ENCODE data around the gene SPATS2L. TPM values are rescaled to one million over a fixed set of nuclear protein-coding genes. Genes with fewer than 3 reads are reported as not detected.

The SPATS2L gene
- total RNA-seq, 3 donors from 2014 or later: 61.3 to 67.5 (median 64.5) TPM

DNA sequence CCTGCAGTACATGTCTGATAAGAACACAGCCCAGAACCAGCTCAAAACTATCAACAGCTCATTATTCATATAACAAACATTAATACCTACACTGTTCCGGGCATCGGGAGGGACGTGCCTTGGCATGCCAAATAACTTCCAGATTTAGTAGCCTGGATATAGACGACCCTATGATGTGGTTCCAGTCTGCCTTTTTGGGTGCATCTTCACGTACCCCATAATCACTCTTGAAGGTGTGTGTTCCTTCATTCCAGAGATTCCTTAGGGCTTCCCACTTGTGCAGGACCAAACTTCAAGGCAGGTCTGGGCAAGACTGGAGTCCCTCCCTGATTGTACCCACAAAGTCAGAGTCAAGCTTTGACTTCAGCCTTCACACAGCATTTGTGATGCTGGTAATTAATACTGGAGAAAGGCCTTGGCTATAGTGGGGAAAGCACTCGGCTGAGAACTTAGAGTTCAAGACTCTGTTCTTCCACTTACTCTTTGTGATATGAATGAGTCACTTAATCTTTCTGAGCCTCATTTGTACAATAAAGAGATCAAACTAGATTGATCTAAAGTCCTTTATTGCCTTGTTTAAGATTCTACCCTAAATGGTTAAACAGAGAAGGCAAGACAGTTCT is 27.7 kb upstream of the SPATS2L start:
- no peak for DNase-seq (ENCODE audit: low spot score in 2 of 2)
- no peaks in the 10 kb centered on the region for H3K4me1 ChIP-seq
- intact Hi-C loops (cut with DNase I; ENCODE audit: low total_unique reads): no loop called here

DNA sequence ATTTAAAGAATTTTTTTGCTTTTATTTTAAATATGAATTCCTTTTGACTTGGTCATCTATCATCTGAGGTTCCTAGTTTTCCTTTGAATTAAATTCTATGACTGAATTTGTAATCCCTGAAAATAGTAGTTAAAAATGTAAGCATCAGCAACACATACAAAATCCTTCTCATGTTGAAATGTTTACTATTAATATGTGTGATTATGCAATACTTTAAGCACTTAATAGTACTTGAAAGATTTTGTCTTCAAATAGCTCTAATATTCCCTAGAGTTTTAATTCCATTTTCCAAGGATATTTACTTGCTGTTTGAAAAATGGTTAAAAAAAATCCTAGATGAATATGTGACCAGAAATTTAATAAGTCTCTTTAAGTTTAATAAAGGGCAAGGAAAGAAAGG is 26.6 kb upstream of the SPATS2L start:
- intact Hi-C loops (cut with DNase I; ENCODE audit: low total_unique reads): no loop called here
- H3K4me1 ChIP-seq: no peaks in the 10 kb centered on the region
- H3K36me3 ChIP-seq: no peaks in the 10 kb centered on the region
- TF ChIP-seq POLR2A (IDR thresholded peaks at IDR 0.05): no peak
- TF ChIP-seq, protein P1, sequence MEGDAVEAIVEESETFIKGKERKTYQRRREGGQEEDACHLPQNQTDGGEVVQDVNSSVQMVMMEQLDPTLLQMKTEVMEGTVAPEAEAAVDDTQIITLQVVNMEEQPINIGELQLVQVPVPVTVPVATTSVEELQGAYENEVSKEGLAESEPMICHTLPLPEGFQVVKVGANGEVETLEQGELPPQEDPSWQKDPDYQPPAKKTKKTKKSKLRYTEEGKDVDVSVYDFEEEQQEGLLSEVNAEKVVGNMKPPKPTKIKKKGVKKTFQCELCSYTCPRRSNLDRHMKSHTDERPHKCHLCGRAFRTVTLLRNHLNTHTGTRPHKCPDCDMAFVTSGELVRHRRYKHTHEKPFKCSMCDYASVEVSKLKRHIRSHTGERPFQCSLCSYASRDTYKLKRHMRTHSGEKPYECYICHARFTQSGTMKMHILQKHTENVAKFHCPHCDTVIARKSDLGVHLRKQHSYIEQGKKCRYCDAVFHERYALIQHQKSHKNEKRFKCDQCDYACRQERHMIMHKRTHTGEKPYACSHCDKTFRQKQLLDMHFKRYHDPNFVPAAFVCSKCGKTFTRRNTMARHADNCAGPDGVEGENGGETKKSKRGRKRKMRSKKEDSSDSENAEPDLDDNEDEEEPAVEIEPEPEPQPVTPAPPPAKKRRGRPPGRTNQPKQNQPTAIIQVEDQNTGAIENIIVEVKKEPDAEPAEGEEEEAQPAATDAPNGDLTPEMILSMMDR (IDR thresholded peaks at IDR 0.05): no peak
- TF ChIP-seq POLR2AphosphoS5 (IDR thresholded peaks at IDR 0.05): no peak
- H3K27ac ChIP-seq: no peak overlapping the region
- DNase-seq (ENCODE audit: low spot score in 2 of 2): no peak
- no peaks in the 10 kb centered on the region for H3K9me3 ChIP-seq
- H3K27me3 ChIP-seq: no peaks in the 10 kb centered on the region
- no peak overlapping the region for H3K4me3 ChIP-seq

More for the DNA sequence above, 27.7 kb upstream of the SPATS2L start:
- TF ChIP-seq, protein P1 (IDR thresholded peaks at IDR 0.05): no peak
- TF ChIP-seq POLR2A (IDR thresholded peaks at IDR 0.05) (no peak), POLR2AphosphoS5 (IDR thresholded peaks at IDR 0.05) (no peak)
- Histone ChIP-seq H3K27me3 (no peaks in the 10 kb centered on the region), H3K9me3 (no peaks in the 10 kb centered on the region), H3K4me3 (no peak overlapping the region), H3K27ac (no peak overlapping the region), H3K36me3 (no peaks in the 10 kb centered on the region)

- Histone ChIP-seq H3K27me3 (no peaks in the 10 kb centered on the region), H3K4me3 (no peak overlapping the region), H3K4me1 (no peaks in the 10 kb centered on the region), H3K36me3 (no peaks in the 10 kb centered on the region), H3K27ac (no peak overlapping the region), H3K9me3 (no peaks in the 10 kb centered on the region)
- TF ChIP-seq POLR2AphosphoS5 (IDR thresholded peaks at IDR 0.05) (no peak), POLR2A (IDR thresholded peaks at IDR 0.05) (no peak)
- TF ChIP-seq, protein P1 (IDR thresholded peaks at IDR 0.05): no peak
- intact Hi-C loops (cut with DNase I; ENCODE audit: low total_unique reads): no loop called here
- no peak for DNase-seq (ENCODE audit: low spot score in 2 of 2)
Measured at GRCh38 chr2:200286578-200286977, 19.9 kb upstream of the SPATS2L start.

DNA sequence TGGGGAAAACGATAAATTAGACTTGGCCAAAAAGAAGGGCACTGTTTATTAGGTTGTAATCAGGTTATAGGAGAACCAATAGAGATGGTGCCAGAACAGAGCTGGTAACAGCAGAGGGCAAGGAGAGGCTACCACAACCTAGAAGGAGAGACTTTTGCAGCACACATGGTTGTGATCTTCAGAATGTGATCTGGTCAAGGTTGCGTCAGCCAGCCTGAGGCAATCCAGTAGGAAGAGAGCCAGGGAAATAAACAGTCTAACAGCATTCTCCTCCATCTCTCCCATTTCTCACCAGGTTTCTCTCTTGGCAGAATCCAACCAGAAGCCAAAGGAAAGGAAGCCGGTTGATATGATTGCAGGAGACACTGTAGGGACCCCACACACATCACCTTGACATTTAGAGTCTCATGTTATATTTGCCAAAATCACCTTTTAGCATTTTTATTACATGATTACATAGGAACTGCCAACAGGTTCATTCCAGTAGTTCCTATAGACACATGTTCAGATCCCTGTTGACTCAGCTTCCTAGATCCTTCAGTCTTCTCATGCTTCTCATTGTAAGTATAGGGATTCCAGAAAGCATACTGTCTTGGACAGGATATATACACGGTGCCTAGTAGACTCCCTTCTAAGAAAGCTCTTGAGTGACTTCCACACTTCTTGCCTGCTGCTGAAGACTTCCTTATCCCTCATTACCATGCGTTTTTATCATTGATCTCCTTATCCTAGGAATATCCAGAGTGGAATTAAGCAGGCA is 17.6 kb upstream of the SPATS2L start:
- H3K27ac ChIP-seq: peak overlapping the region; percentile 3 to 20
- peak; percentile 45 to 63 for DNase-seq (ENCODE audit: low spot score in 2 of 2)
- no peaks in the 10 kb centered on the region for H3K36me3 ChIP-seq
- TF ChIP-seq, protein P1 (IDR thresholded peaks at IDR 0.05): no peak
- TF ChIP-seq POLR2A (IDR thresholded peaks at IDR 0.05) (no peak), POLR2AphosphoS5 (IDR thresholded peaks at IDR 0.05) (no peak)
- no peaks in the 10 kb centered on the region for H3K9me3 ChIP-seq
- no peaks in the 10 kb centered on the region for H3K27me3 ChIP-seq
- H3K4me3 ChIP-seq: no peak overlapping the region
- intact Hi-C loops (cut with DNase I; ENCODE audit: low total_unique reads): no loop called here
- no peaks in the 10 kb centered on the region for H3K4me1 ChIP-seq

GRCh38 chr2:200296118-200296517 is 10.4 kb upstream of the SPATS2L start:
- intact Hi-C loops (cut with DNase I; ENCODE audit: low total_unique reads): no loop called here
- TF ChIP-seq POLR2A (IDR thresholded peaks at IDR 0.05) (no peak), POLR2AphosphoS5 (IDR thresholded peaks at IDR 0.05) (no peak)
- TF ChIP-seq, protein P1 (IDR thresholded peaks at IDR 0.05): no peak
- no peak for DNase-seq (ENCODE audit: low spot score in 2 of 2)
- Histone ChIP-seq H3K36me3 (no peaks in the 10 kb centered on the region), H3K9me3 (no peaks in the 10 kb centered on the region), H3K27ac (no peak overlapping the region), H3K4me1 (no peaks in the 10 kb centered on the region), H3K4me3 (no peak overlapping the region), H3K27me3 (no peaks in the 10 kb centered on the region)

Measured in breast epithelium (tissue), 4 donors.